ENCODE results near the gene BLOC1S1. TPM values are rescaled to one million over a fixed set of nuclear protein-coding genes. Genes with fewer than 3 reads are reported as not detected.
A peak's percentile ranks its signal among the peaks of the same experiment; 100 is the strongest.

Gene BLOC1S1
- total and polyA plus RNA-seq, 9 of the 15 experiments (the other 6 are each of a cell fraction or from before 2014, with no cell fraction given) = 75.2 to 161 (median 98.8) TPM

DNA sequence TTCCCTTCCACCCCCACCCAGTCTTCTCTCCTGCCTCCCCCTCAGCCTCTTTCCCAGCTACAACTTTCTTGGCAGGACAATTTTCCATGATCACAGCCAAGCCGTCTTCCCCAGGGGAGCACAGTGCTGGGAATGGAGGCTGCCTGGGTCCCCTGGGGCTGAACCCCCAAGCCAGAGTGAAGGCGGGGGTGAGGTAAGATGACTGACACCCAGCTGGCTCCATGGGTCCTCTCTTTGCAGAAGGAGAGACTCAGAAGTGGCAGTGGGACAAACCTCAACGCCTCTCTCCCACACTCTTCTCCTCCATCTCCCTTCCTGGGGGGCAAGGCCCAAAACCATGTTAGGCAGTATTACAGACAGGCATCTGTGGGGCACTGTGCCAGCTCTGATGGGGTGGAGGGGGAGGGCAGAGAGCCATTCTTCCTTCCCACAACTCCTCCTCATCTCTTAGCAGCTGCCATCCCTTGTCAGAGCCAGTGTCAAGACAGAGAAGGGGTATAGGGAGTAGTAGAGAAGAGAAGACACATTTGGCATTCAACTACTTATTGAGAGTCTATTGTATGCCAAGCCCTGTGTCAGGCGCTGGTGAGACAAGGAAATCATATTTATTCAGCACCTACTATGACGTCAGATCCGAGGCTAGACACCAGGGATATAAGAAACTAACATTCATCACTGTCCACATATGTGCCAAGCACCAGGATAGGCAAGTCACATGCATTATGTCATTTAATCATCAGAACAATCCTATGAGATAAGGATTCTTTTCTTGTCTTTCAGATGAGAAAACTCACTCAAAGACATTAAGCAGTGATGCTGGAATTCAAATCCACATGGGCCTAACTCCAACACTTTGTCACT, 11.7 kb upstream of the BLOC1S1 start:
- Histone ChIP-seq H3K27me3 (ENCODE audit: control insufficient read depth in 2 of 2, insufficient read depth in 2 of 2, low read length in 2 of 2) (peaks cover 16 to 40% of the 10 kb centered on the region in 2 experiments), H3K9ac (ENCODE audit: insufficient read depth in 1 of 2, low read depth in 2 of 2, low read length in 2 of 2) (no peak overlapping the region; a peak in 1 of 4 replicates), H4K20me1 (replicated peaks; ENCODE audit: control insufficient read depth, insufficient read depth, low read length) (no peaks in the 10 kb centered on the region), H3K9me3 (replicated peaks; ENCODE audit: control insufficient read depth, insufficient read depth, low read depth, low read length) (no peaks in the 10 kb centered on the region), H2AFZ (ENCODE audit: low read depth, low read length) (no peak overlapping the region), H3K9me1 (ENCODE audit: control insufficient read depth, insufficient read depth, low read length) (peaks cover 5% of the 10 kb centered on the region), H3K4me3 (no peak overlapping the region), H3K4me2 (ENCODE audit: insufficient read depth, low read length) (no peak overlapping the region), H3K36me3 (ENCODE audit: control insufficient read depth, insufficient read depth, low read length) (no peaks in the 10 kb centered on the region), H3K4me1 (replicated peaks in 1 of 2; ENCODE audit: control insufficient read depth in 2 of 2, insufficient read depth in 2 of 2, low read length in 2 of 2) (peaks cover 6 to 25% of the 10 kb centered on the region in 2 experiments; a peak in 4 of 5 replicates), H3K27ac (ENCODE audit: extremely low read depth, low read depth, low read length) (no peak overlapping the region), H3K79me2 (ENCODE audit: control insufficient read depth, insufficient read depth, low read length) (no peaks in the 10 kb centered on the region)
- intact Hi-C loops (cut with micrococcal nuclease) (no loop called here), in situ Hi-C loops (cut with MboI) (no loop called here)
- no TSS peak for BruUV-seq (replicated peaks)
- 1% methylated on average over 6 of the region's 6 CpGs for WGBS (ENCODE audit: insufficient coverage, low coverage, missing lambda C conversion rate)
- FAIRE-seq (no peak), ATAC-seq (no peak), DNase-seq (ENCODE audit: extremely low read depth in 1 of 4, low spot score in 3 of 4) (no peak)
- CTCF ChIA-PET (ENCODE audit: low intra/inter-chr PET ratio) = interaction anchor here (0.7 kb wide), 1 partner anchor 592 kb away, joined by 3 read pairs; no protein-coding TSS in a partner anchor
- TF ChIP-seq ATF1 (CRISPR knock-in tag; IDR thresholded peaks at IDR 0.05) (no peak), ATF1 (tag; IDR thresholded peaks at IDR 0.05) (peak; percentile 16; the same call in 1 of the 2 replicates), GTF2E2 (tag; IDR thresholded peaks at IDR 0.05) (no peak)
- POLR2A ChIA-PET = interaction anchor here (0.7 to 1.4 kb wide), 2 partner anchors 12 to 17 kb away, joined by 3 read pairs; partner anchors contain the start of gene BLOC1S1
